GM10266 (cell line): ENCODE measurements around the gene SENP1.

Source experiments
- DNase-seq: peaks from one replicate; pipeline ENCODE4 v3.0.0; 2012; ENCODE audit errors: extremely low spot score
- TF ChIP-seq, protein P1 (sequence below): IDR thresholded peaks from 2 replicates; pipeline ENCODE4 v1.5.1; 2012; ENCODE audit warnings: mild to moderate bottlenecking, low read depth; ENCODE audit not compliant: control insufficient read depth, insufficient read depth; ENCODE audit errors: missing control alignments

Gene SENP1

DNA sequence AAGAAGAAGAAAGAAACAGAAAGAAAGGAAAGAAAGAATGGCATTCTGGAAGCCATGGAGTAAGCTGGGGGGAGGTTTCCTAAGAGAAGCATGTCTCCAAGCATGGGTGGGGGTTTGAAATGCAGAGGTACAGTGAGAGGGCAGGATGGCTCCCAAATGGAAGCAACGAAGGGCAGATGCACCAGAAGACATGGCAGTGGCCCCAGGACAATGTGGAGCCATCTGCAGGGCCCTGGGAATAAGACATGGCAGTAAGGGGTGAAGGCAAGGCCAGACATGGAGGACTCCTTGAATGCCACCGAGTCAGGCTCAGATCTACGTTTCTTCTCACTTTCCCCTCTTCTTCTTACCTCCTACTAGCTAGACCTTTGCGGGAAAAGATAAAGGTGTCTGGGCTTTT lies 96.9 kb downstream of the SENP1 start:
- TF ChIP-seq, protein P1, sequence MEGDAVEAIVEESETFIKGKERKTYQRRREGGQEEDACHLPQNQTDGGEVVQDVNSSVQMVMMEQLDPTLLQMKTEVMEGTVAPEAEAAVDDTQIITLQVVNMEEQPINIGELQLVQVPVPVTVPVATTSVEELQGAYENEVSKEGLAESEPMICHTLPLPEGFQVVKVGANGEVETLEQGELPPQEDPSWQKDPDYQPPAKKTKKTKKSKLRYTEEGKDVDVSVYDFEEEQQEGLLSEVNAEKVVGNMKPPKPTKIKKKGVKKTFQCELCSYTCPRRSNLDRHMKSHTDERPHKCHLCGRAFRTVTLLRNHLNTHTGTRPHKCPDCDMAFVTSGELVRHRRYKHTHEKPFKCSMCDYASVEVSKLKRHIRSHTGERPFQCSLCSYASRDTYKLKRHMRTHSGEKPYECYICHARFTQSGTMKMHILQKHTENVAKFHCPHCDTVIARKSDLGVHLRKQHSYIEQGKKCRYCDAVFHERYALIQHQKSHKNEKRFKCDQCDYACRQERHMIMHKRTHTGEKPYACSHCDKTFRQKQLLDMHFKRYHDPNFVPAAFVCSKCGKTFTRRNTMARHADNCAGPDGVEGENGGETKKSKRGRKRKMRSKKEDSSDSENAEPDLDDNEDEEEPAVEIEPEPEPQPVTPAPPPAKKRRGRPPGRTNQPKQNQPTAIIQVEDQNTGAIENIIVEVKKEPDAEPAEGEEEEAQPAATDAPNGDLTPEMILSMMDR, result no peak
- no peak for DNase-seq

DNA sequence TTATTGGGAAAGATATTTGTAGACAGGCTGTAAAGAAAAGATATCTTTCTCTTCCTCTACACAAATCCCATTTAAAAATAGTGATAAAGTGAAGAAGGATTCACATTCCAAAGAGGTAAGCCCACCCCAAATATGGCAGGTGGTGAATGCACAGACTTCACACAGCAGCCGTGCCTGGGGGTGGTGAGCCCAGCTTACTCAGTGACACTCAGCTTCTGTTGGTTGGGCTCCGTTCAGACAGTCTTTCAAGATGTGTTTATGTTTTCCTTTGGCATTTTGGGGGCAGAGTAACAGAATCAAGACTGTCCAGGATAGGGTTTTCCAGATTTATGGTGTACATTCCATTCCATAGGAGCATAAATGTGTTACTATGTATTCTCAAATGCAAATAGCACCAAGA lies 97.5 kb downstream of the SENP1 start:
- no peak for DNase-seq
- TF ChIP-seq, protein P1, result no peak

DNA sequence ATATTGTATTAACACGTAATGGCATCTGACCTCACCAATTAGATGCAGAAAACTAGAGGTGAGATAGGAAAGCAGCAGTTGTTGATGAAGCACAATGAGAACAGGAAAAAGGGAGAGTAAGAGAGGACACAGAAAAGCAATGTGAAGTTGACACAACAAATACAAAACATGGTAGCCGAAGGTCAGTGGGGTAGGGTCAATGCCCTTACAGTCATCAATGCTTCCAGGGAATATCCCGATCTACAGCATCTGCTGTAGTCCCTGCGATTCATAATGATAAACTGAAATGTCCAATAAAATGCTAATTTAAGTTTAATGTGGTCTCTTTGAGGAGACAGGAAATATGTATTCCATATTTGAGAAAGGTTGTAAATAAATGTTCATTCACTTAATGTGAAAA lies 98.7 kb downstream of the SENP1 start:
- TF ChIP-seq, protein P1, result no peak

DNA sequence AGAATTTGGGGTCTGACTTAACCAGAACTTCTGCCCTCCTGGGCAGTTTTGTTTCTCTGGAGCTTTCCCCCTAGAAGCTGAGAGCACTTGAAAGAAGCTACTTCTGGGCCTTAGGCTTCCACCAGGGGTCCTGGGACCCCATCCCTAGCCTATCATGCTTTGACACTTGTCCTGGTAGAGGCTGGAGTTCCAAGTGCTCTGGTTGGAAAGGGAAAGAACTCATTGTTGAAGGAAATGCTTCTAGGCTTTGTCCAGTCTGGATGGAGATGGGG lies 100.2 kb downstream of the SENP1 start:
- TF ChIP-seq, protein P1, result no peak
- no peak for DNase-seq

More for the DNA sequence above, 98.7 kb downstream of the SENP1 start:
- no peak for DNase-seq

DNA sequence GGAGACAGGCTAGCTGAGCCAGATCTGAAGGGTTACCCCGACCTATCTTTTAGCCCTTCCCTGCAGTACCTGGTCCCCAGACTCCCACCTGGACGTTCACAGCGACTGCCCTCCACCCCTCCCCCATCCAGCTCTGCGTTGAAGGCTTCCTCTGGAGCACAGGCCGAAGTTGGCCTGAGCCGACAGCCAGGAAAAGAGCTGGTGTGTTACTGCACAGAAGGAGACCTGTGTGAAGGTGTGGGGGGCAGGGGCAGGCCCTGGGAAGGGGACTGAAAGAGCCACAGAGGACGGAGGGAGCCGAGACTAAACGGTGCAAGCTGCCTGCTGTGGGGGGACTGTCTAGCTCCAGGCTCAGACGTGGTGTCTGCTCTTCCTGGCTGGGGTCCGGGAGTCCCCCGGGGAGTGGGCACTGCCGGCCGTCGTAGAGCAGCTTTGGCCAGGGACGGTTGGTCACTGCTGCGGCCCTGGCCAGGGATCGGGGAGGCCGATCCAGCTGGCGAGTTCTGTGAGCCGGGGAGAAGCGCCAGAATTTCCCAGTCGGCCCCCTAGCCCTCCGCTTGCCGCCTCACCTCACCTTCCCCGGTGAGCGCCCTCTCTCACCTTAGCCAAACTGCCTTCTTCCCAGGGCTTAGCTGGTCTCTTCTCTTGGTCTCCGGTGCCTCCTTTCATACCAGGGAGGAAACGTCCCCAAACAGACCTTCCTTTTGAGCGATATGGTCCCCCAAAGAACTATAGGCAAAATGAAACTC lies 100.7 kb downstream of the SENP1 start:
- DNase-seq, result no peak
- TF ChIP-seq, protein P1, result no peak

DNA sequence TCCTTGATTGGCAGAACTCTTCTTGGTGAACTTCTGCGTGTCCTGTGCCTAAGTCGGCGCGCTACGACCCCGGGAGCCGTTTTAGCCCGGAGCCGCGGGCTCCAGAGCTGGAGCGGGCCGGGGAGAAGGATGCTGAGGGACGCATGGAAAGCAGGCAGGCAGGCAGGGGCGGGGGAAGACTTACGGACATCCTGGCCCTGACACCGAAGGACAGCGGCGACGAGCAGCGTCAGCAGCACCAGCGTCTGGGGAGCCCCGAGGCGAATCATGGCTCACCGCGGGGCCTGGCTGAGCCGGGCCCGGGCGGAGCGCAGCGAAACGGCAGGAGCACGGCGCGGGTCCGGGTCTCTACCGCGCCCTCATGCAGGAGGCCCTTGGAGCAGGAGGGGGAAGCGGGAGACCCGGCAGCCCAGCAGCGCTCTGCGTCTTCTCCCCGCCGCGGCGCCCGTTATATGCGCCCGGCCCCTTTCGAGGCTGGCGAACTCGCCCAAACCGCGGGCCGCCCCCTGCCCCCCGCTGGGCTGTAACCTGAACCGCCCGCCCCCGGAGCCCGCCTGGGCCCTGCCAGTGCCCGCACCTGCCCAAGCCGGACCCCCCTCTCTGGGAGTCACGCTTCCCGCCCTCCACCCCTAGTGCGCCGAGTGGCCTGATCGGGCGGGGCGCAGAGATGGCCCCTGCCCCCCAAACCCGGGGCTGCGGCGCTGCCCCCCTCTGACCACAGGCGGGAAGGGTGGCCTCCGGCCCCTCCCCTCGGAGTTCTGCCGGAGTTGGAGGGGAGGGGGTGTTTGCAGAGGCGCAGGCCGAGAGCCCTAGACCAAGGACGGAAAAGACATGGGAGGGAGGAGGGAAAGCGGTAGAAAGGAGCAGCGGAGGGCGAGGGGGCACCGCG lies 101.6 kb downstream of the SENP1 start, which contains the start of gene COL2A1:
Gene COL2A1, minus strand, starts transcription at position 424 of the 889 bp plus-strand sequence. Its CDS starts 155 bp downstream, at position 269.
- DNase-seq, result peak; percentile 33
- TF ChIP-seq, protein P1, result no peak
